Activated T-helper 1 cell treated with anti-CD3 and anti-CD28 coated beads, Interleukin-12 subunit alpha, Interleukin-12 subunit beta, Interleukin-2, Interleukin-4 antibody, amounts not matched to agents 30 ng/mL and 10 ng/mL and 1 ng/mL, durations not matched to agents 14 hours and 24 hours and 36 hours (primary cell): Measurements from ENCODE around the gene TMEM250. TPM values are rescaled to one million over a fixed set of nuclear protein-coding genes. Genes with fewer than 3 reads are reported as not detected.

Source experiments
- DNase-seq: peaks from one replicate; pipeline ENCODE4 v3.0.0; 2021; ENCODE audit warnings: low spot score
- H3K27ac Mint-ChIP-seq: one replicate; pipeline ENCODE4 v1.8.0; 2021; ENCODE audit warnings: mild to moderate bottlenecking, mixed read lengths
- H3K27me3 Mint-ChIP-seq: one replicate; pipeline ENCODE4 v1.8.0; 2022; ENCODE audit warnings: mild to moderate bottlenecking, moderate library complexity, mixed read lengths; ENCODE audit not compliant: insufficient read depth
- H3K36me3 Mint-ChIP-seq: one replicate; pipeline ENCODE4 v1.8.0; 2021; ENCODE audit warnings: low read depth, mixed read lengths
- H3K4me1 Mint-ChIP-seq: one replicate; pipeline ENCODE4 v1.8.0; 2021; ENCODE audit warnings: low read depth, mixed read lengths
- H3K4me3 Mint-ChIP-seq: one replicate; pipeline ENCODE4 v1.8.0; 2021; ENCODE audit warnings: mild to moderate bottlenecking, moderate library complexity, mixed read lengths
- H3K9me3 Mint-ChIP-seq: one replicate; pipeline ENCODE4 v1.8.0; 2021; ENCODE audit warnings: mixed read lengths
- intact Hi-C: fragments of 100-400 bp; cut with micrococcal nuclease; formaldehyde crosslinking; loops from one replicate; pipeline ENCODE4 v1.15.1; 2024
- total RNA-seq: library from RNA; stranded (reverse); gene quantifications from 2 replicates; pipeline ENCODE4 v1.2.3, GENCODE V29; 2022

TMEM250 gene
- total RNA-seq, 1 donor from 2014 or later, result 51.5 TPM

DNA sequence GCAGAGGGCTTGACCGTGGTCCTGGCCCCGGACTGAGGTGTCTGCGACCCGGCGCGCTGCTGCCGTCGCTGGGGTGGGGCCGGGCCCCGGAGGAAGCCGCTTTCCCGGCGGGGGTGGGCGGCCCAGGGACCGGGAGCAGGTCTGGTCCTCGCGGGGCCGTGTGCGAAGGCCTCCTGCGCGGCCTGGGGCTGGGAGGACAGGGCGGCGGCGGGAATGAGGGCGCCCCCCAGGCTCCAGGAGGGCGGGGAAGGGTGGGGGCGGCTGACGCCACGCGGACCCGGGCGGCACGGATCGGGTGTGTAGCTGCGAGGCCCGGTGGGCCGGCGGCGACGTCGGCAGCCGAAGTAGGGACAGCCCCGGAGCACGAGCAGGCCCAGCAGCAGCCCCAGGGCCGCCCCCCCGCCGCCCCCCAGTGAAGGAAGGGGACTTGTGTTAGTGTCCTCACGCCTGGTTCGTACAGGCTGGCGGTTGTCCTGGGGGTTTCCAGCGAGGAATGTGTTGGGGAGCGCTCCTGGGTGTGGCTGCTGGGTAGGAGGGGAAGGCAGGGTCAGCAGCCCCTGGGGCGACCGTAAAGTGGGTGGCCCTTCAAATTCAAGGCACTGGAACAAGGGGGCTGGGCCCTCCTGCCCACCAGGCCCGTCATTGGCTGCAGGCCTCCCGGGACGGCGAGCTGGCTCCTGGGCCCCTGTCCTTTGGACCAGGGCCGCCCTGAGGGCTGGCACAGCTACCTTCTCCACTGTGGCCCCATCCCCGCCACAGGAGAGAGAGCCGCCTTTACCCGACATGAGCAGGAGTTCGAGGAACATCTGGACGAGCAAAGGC is 597 bp upstream of the TMEM250 start:
- no peaks in the 10 kb centered on the region for H3K27me3 Mint-ChIP-seq
- H3K4me3 Mint-ChIP-seq, result peak overlapping the region; percentile 80
- peaks cover 3% of the 10 kb centered on the region for H3K36me3 Mint-ChIP-seq
- intact Hi-C loops, result loop anchor here (1.0 to 10.0 kb wide), 6 partner anchors 24 to 614 kb away; partner anchors contain the start of genes CAMSAP1, MRPS2, NACC2 and UBAC1
- peaks cover 5% of the 10 kb centered on the region for H3K4me1 Mint-ChIP-seq
- peak overlapping the region; percentile 76 for H3K27ac Mint-ChIP-seq
- no peaks in the 10 kb centered on the region for H3K9me3 Mint-ChIP-seq
- no peak for DNase-seq

DNA sequence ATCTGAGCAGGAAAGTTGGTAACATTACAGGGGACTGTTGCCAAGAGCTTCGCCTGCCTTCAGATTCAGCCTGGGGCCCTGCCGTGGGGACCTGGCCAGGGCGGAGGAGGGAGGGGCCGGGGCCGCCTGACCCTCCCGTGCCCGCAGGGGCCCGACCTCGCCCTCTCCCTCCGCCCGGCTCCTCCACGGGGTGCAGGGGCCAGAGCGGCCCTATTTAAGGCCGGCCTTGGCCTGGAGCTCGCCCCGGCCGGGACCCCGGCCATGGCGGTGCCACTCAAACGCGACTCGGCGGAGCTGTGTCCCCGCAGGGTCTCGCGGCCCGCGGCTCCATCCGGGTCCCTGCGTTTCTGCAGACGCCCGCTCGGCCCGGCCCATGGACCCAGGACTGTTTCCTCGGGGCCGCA is 757 bp downstream of the TMEM250 start:
- Mint-ChIP-seq H3K9me3 (no peaks in the 10 kb centered on the region), H3K36me3 (peaks cover 7% of the 10 kb centered on the region), H3K27me3 (no peaks in the 10 kb centered on the region), H3K27ac (peak overlapping the region; percentile 44), H3K4me3 (peak overlapping the region; percentile 82), H3K4me1 (peaks cover 17% of the 10 kb centered on the region)
- intact Hi-C loops, result loop anchor here (1.0 to 10.0 kb wide), 5 partner anchors 9 to 613 kb away; partner anchors contain the start of genes CAMSAP1, MRPS2, NACC2 and QSOX2
- DNase-seq, result no peak

DNA sequence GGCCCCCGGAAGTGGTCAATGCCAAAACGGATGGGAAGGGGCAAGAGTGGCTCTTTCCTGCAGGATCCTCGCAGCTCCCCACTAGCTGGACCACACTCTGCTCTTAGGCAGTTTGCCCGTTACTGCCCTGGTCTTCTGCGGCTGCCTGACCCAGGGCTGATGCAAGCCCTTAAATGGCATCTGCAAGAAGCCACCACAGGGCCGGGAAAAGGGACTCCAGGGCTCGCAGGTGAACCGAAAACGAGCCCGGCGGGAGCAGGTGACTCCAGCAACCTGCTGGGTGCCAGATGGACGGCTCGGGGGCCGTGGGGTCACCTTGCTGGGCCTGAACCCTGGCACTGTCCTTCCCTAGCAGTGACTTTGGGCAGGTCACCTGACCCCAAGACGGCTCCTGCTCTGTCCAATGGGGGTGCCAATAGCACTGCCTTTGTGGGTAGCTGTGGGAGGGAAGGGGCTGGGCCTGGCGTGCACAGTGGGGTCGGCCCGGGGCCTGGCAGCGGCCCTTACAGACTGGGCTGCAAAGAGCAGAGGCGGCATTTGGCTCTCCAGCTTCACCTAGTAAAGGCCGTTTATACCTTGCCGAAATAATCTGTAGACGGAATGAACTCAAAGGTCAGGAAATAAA is 1.3 kb downstream of the TMEM250 start:
- intact Hi-C loops, result loop anchor here (10.0 kb wide), 1 partner anchor 613 kb away; the partner anchor contains the start of gene MRPS2
- peaks cover 7% of the 10 kb centered on the region for H3K36me3 Mint-ChIP-seq
- H3K9me3 Mint-ChIP-seq, result no peaks in the 10 kb centered on the region
- H3K4me1 Mint-ChIP-seq, result peaks cover 17% of the 10 kb centered on the region
- peak overlapping the region; percentile 44 for H3K27ac Mint-ChIP-seq
- H3K27me3 Mint-ChIP-seq, result no peaks in the 10 kb centered on the region
- H3K4me3 Mint-ChIP-seq, result peak overlapping the region; percentile 82
- DNase-seq, result no peak

DNA sequence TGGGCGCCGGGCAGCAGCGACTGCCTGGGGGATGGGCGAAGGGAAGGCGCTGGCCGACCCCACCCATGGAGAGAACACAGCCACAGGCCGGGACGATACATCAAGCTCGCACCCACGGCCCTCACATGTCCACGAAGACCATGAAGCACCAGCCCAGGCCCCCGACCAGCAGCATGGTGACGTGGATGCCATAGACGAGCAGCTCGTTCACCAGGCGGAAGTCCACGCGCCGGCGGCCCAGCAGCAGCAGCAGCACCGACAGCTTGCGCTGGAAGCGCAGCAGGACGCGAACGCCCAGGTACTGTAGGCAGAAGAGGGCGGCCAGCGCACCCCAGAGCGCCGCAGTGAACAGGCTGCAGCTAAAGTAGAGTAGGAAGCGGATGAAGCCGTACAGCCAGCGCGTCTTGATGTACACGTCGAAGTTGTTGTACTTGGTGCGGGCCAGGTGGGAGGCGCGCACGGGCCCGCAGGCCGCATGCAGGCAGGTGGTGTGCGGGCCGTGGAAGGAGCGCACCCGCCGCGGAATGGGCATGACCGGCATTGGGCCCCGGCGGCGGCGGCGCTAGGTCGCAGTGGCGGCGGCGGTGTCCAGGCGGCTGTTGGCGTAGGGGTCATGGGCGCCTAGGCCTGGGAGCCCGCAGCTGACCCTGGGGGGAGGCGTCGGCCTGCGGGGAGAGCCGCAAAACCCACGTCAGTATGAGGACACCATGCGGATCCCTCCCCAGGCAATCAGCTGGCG is 2.1 kb downstream of the TMEM250 start:
- Mint-ChIP-seq H3K27ac (no peak overlapping the region), H3K36me3 (peaks cover 7% of the 10 kb centered on the region), H3K27me3 (no peaks in the 10 kb centered on the region), H3K4me1 (peaks cover 22% of the 10 kb centered on the region), H3K4me3 (peak overlapping the region; percentile 47), H3K9me3 (no peaks in the 10 kb centered on the region)
- no peak for DNase-seq
- intact Hi-C loops, result loop anchor here (10.0 kb wide), 1 partner anchor 612 kb away; the partner anchor contains the start of gene MRPS2

DNA sequence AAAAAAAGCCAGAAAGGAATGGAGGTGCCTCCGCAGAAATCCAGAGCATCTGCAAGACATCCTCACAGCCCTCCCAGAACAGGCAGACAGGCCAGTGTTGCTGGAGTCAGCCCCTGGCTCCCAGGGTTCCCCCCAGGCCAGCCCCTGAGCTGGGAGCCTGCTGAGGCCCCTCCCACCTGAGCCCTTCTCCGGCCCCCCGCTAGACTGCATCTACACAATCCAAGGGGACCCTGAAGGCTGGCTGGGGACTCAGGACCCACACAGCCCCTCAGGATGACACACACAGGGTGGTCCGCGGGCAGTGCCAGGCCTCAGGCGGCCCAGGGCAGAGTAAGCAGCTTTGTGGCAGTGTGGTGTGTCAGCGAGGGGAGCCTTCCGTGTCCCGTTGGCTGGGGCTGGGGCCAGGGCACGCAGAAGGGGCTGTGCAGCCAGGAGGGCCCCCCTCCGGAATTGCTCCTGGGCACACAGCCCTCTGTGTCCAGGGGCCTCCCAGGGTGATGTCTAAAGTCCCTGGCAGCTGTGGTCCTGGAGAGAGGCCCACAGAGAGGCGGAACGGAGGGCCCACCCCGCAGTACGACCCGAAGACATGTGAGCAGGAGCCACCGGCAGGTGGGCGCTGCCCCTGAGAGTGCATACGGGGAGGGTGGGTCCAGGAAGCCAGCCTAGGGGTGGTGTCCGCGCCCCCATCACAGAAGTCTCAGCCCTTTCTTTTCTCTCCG is 2.9 kb downstream of the TMEM250 start:
- H3K27me3 Mint-ChIP-seq, result no peaks in the 10 kb centered on the region
- H3K27ac Mint-ChIP-seq, result no peak overlapping the region
- no peak overlapping the region for H3K4me3 Mint-ChIP-seq
- intact Hi-C loops, result loop anchor here (10.0 kb wide), 1 partner anchor 611 kb away; the partner anchor contains the start of gene MRPS2
- H3K9me3 Mint-ChIP-seq, result no peaks in the 10 kb centered on the region
- no peak for DNase-seq
- peaks cover 22% of the 10 kb centered on the region for H3K4me1 Mint-ChIP-seq
- H3K36me3 Mint-ChIP-seq, result peaks cover 7% of the 10 kb centered on the region

DNA sequence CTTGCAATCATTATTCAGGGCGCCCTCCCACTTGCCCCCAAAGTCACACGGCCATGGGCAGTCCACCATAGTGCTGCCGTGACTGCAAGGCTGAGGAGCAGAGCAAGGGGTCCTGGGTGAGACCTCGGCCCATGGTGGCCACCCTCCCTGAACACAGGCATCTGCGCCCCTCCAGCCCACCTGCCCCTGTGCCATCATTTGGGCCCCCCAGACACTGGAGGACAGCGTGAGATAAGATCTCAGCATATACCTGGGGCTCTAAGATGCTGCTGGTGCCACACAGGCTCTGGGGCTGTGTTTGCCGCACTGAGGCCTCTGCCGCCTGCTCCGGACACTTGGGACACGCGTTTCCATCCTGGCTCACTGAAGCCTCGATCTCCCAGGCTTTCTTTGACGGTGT is 3.5 kb downstream of the TMEM250 start:
- Mint-ChIP-seq H3K4me1 (peaks cover 27% of the 10 kb centered on the region), H3K27me3 (no peaks in the 10 kb centered on the region), H3K9me3 (no peaks in the 10 kb centered on the region), H3K36me3 (peaks cover 7% of the 10 kb centered on the region), H3K27ac (no peak overlapping the region), H3K4me3 (no peak overlapping the region)
- intact Hi-C loops, result loop anchor here (10.0 kb wide), 1 partner anchor 610 kb away; the partner anchor contains the start of gene MRPS2
- no peak for DNase-seq

DNA sequence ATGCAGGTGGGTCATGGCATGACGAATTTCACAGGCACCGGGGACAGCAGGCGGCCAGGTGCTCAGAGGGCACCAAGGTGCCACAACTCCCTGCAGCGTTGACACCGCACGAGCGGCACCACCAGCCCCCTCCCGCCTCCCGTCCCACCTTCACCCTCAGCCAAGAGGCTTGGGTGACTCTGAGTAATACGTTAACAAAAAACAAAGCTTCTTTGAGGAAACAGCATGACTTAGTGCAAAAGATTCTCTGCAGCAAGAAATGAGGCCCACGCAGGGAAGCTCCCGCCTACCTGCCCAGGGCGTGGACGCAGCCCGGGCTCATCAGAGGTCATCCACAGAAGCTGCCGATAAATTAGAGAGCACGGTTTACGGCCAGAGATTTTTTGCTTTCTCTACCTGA is 4.1 kb downstream of the TMEM250 start:
- Mint-ChIP-seq H3K4me1 (peaks cover 31% of the 10 kb centered on the region), H3K27ac (no peak overlapping the region), H3K4me3 (peak overlapping the region; percentile 26), H3K27me3 (no peaks in the 10 kb centered on the region), H3K36me3 (peaks cover 7% of the 10 kb centered on the region), H3K9me3 (no peaks in the 10 kb centered on the region)
- intact Hi-C loops, result loop anchor here (10.0 kb wide), 1 partner anchor 610 kb away; the partner anchor contains the start of gene MRPS2
- no peak for DNase-seq

DNA sequence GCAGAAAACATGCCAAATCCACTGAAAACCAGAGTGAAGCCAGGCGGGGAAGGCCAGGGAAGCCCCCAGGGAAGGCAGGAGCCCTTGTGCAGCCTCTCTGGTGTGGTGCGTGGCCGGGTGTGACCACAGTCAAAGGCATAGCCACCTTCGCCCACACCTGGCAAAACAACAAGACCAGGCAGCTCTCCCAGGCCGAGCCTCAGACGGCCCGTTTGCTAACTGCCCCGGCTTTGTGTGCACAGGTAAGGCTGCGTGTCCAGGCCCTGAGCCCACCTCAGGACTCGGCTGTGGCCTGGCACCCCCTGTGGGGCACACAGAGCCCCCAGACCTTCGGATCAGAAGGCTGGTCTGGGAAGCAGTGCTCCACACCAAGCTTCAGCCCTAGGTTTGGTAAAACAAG is 6.1 kb downstream of the TMEM250 start:
- H3K9me3 Mint-ChIP-seq, result no peaks in the 10 kb centered on the region
- no peak for DNase-seq
- intact Hi-C loops, result loop anchor here (10.0 kb wide), 1 partner anchor 608 kb away; the partner anchor contains the start of gene MRPS2
- peaks cover 7% of the 10 kb centered on the region for H3K36me3 Mint-ChIP-seq
- peaks cover 33% of the 10 kb centered on the region for H3K4me1 Mint-ChIP-seq
- H3K27me3 Mint-ChIP-seq, result no peaks in the 10 kb centered on the region
- peak overlapping the region; percentile 93 for H3K27ac Mint-ChIP-seq
- H3K4me3 Mint-ChIP-seq, result no peak overlapping the region

DNA sequence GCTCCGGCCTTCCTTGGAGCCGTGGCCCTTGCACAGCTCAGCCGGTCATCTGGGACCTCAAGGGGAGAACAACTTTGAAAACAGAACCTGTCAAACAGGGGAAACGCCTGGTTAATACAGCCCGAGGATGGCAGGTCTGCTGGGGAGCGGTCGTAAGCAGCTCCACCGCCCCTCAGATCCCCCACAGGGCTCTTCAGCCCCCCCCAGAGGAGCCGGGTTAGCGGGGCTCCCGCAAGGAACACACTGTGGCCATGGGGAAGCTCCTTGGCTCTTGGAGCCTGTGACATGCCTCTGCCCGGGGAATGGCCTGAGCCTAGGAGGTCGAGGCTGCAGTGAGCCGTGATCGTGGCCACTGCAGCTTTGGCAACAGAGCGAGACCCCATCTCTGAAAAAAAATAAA is 6.8 kb downstream of the TMEM250 start:
- peaks cover 39% of the 10 kb centered on the region for H3K4me1 Mint-ChIP-seq
- no peaks in the 10 kb centered on the region for H3K27me3 Mint-ChIP-seq
- intact Hi-C loops, result loop anchor here (10.0 kb wide), 1 partner anchor 607 kb away; the partner anchor contains the start of gene MRPS2

DNA sequence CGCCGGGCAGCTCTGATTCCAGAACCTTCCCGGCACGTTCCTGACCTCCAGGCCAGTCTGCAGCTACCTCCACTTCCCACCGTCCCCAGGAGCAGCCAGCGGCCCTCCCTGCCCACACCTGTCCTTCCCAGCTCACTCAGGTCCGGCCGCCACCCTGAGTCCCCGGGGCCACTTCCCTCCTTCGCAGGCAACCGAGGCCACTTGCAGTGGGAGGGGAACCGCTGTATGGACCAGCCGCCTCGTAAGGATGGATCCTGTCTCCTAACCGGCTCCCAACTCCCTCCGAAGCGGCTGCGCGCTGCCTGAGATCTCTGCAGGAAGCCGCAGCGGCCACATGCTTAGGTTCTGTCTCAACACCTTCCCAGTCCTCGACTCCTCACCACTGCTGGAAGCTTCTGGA is 7.5 kb downstream of the TMEM250 start:
- Mint-ChIP-seq H3K27me3 (no peaks in the 10 kb centered on the region), H3K36me3 (peaks cover 7% of the 10 kb centered on the region), H3K4me3 (peak overlapping the region; percentile 57), H3K9me3 (no peaks in the 10 kb centered on the region), H3K27ac (peak overlapping the region; percentile 61), H3K4me1 (peaks cover 39% of the 10 kb centered on the region)
- intact Hi-C loops, result loop anchor here (10.0 kb wide), 1 partner anchor 606 kb away; the partner anchor contains the start of gene MRPS2
- no peak for DNase-seq

More for the DNA sequence above, 6.8 kb downstream of the TMEM250 start:
- Mint-ChIP-seq H3K4me3 (peak overlapping the region; percentile 57), H3K27ac (peak overlapping the region; percentile 82), H3K36me3 (peaks cover 7% of the 10 kb centered on the region), H3K9me3 (no peaks in the 10 kb centered on the region)
- no peak for DNase-seq

DNA sequence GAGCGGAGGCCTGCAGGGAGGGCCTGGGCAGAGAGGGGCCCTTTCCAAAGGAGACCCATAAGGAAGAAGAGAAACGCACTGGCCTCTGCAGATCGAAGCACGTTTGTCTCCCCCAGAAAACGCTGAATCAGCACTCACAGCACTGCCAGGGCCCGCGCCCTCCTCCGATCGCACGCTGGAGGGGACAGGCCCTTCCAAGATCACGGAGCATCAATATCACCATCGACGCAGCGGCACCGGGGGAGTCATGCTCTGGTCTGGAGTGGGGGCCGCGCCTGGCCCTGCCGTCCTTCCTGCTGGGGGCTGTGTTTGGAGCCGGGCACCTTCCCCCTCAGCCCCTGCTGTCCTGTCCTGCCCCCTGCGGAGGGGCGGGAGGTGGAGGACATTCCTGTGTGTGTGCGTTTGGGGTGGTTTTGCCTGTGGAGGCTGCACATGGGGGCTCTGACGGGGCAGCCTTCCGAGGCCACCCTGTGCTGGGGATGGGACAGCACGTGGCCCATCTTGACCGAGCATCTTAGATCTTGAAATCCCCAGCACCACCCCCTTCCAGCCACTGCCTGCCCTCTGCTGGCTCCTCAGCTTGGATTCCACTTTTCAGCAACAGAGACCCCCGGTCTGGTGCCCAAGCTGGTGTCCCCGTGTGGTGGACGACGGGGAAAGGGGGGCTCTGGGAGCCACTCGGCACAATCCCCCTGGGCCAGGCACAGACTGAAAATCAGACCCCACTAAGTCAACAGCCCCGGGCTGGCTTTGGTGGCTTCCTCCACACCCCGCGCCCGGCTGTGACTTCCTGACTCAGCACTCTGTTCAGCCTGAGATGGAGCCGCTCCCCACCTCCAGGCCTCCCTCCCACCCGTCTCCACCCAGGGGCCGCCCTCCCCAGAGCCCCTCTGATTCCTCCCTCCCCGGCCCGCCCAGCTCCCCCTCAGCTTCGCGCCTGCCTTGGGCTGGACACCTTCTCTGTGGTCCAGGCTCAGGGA is 8.3 kb downstream of the TMEM250 start:
- intact Hi-C loops, result loop anchor here (10.0 kb wide), 1 partner anchor 606 kb away; the partner anchor contains the start of gene MRPS2
- no peaks in the 10 kb centered on the region for H3K9me3 Mint-ChIP-seq
- H3K36me3 Mint-ChIP-seq, result peaks cover 7% of the 10 kb centered on the region
- H3K4me1 Mint-ChIP-seq, result peaks cover 44% of the 10 kb centered on the region
- peak overlapping the region; percentile 85 for H3K4me3 Mint-ChIP-seq
- no peak for DNase-seq
- H3K27ac Mint-ChIP-seq, result peak overlapping the region; percentile 84
- no peaks in the 10 kb centered on the region for H3K27me3 Mint-ChIP-seq
